Mesothelial cell of epicardium (in vitro differentiated cells): ENCODE data around the gene HYAL1. TPM values are rescaled to one million over a fixed set of nuclear protein-coding genes. Genes with fewer than 3 reads are reported as not detected.

Experiments
- DNase-seq, 2 experiments: peaks; one replicate each; pipeline ENCODE4 v3.0.0; 2021; ENCODE audit warnings: low spot score in 2 of 2; ENCODE audit not compliant: unreplicated experiment in 2 of 2
- H3K27ac Mint-ChIP-seq: 2 replicates; pipeline ENCODE4 v1.8.0; 2021; ENCODE audit warnings: mixed read lengths
- H3K27me3 Mint-ChIP-seq: 2 replicates; pipeline ENCODE4 v1.8.0; 2021; ENCODE audit warnings: low read depth, mixed read lengths
- H3K36me3 Mint-ChIP-seq: 2 replicates; pipeline ENCODE4 v1.8.0; 2021; ENCODE audit warnings: mixed read lengths
- H3K4me1 Mint-ChIP-seq: 2 replicates; pipeline ENCODE4 v1.8.0; 2021; ENCODE audit warnings: mixed read lengths
- H3K4me3 Mint-ChIP-seq: 2 replicates; pipeline ENCODE4 v1.8.0; 2021; ENCODE audit warnings: mild to moderate bottlenecking, moderate library complexity, mixed read lengths
- H3K9me3 Mint-ChIP-seq: 2 replicates; pipeline ENCODE4 v1.8.0; 2021; ENCODE audit warnings: mixed read lengths
- total RNA-seq: library from RNA; stranded (reverse); gene quantifications from 3 replicates; pipeline ENCODE4 v1.2.1, GENCODE V29; 2021
- TF ChIP-seq, protein P1 (sequence below): fragments of 200-600 bp; sonication (generic); IDR thresholded peaks from one replicate; pipeline ENCODE4 v1.5.0; 2021; ENCODE audit warnings: antibody characterized with exemption; ENCODE audit not compliant: unreplicated experiment

Gene HYAL1
- total RNA-seq, 1 donor from 2014 or later = 2.7 TPM

DNA sequence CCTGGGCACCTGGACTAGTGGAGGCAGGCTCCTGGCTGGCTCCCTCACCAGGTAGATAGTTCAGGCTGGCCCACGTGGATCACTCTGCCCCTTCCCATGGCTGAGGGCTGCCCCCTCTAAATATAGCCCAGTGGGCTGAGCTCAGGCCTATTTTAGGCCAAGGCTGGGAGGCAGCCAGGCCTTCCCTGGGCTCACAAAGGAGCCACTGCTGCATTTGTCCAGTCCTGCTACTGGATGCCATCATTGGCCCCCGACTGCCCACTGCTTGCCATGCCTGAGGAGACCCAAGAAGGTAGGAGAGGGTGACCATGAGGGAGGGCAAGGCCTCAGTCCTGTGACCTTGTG lies 24.5 kb downstream of the HYAL1 start, which contains the start of gene LSMEM2:
LSMEM2 (plus strand) TSS at position 208 of the 345 bp plus-strand sequence; CDS start at position 235, 27 bp downstream.
- no peak for DNase-seq
- Mint-ChIP-seq H3K27me3 (peaks cover 23% of the 10 kb centered on the region), H3K4me3 (no peak within 1 kb of the TSS), H3K4me1 (peaks cover 4% of the 10 kb centered on the region), H3K27ac (no peak within 1 kb of the TSS), H3K9me3 (no peaks in the 10 kb centered on the region), H3K36me3 (peaks cover 13% of the 10 kb centered on the region)
- TF ChIP-seq, protein P1, sequence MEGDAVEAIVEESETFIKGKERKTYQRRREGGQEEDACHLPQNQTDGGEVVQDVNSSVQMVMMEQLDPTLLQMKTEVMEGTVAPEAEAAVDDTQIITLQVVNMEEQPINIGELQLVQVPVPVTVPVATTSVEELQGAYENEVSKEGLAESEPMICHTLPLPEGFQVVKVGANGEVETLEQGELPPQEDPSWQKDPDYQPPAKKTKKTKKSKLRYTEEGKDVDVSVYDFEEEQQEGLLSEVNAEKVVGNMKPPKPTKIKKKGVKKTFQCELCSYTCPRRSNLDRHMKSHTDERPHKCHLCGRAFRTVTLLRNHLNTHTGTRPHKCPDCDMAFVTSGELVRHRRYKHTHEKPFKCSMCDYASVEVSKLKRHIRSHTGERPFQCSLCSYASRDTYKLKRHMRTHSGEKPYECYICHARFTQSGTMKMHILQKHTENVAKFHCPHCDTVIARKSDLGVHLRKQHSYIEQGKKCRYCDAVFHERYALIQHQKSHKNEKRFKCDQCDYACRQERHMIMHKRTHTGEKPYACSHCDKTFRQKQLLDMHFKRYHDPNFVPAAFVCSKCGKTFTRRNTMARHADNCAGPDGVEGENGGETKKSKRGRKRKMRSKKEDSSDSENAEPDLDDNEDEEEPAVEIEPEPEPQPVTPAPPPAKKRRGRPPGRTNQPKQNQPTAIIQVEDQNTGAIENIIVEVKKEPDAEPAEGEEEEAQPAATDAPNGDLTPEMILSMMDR = no peak

DNA sequence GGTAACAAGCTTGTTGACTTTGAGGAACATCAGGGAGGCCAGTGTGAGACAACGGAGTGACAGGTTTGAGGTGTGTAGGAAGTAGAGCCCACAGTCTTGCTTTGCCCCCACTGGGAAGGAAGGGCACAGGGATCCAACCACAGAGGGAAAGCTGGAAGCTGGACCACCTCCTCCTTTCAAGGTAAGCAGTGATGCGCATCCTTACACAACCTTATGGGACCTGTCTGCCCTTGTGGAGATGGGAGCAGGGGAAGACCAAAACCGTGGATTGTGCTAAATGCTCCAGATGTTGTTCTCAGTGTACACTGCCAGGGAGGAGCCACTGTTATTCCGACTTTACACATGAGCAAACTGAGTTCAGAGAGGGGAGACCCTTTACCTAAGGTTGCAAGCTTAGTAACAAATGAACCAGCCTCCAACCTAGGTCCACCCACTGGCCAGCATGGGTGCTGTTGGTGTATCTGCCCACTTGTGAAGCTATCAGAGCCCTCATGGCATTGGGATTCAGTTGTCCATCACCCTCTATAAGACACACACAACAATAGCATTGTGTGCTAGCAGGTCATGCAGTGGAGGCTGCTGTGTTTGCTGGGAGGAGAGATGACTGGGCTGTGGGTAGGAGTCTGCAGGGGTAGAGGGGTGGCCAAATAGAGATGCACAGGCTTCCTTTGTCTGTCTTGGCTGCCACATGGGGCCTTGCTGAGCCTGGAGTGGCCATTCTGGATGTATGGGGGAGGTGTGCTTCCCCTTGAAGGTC lies 25.1 kb downstream of the HYAL1 start:
- peaks cover 25% of the 10 kb centered on the region for H3K27me3 Mint-ChIP-seq
- H3K9me3 Mint-ChIP-seq = no peaks in the 10 kb centered on the region
- no peak for DNase-seq
- H3K4me3 Mint-ChIP-seq = no peak overlapping the region
- peaks cover 13% of the 10 kb centered on the region for H3K36me3 Mint-ChIP-seq
- peaks cover 5% of the 10 kb centered on the region for H3K4me1 Mint-ChIP-seq
- TF ChIP-seq, protein P1 = no peak
- no peak overlapping the region for H3K27ac Mint-ChIP-seq

DNA sequence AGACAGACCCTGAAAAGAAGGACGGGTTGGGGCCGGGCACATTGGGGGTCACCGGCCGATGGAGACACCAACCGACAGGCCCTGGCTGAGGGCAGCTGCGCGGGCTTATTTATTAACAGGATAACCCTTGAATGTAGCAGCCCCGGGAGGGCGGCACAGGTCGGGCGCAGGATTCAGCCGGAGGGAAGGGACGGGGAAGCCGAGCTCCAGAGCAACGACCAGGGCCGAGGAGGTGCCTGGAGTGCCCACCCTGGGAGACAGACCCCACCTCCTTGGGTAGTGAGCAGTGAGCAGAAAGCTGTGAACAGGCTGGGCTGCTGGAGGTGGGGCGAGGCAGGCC lies 26.6 kb downstream of the HYAL1 start:
- Mint-ChIP-seq H3K4me3 (no peak overlapping the region), H3K27me3 (peaks cover 29% of the 10 kb centered on the region)
- TF ChIP-seq, protein P1 = no peak

DNA sequence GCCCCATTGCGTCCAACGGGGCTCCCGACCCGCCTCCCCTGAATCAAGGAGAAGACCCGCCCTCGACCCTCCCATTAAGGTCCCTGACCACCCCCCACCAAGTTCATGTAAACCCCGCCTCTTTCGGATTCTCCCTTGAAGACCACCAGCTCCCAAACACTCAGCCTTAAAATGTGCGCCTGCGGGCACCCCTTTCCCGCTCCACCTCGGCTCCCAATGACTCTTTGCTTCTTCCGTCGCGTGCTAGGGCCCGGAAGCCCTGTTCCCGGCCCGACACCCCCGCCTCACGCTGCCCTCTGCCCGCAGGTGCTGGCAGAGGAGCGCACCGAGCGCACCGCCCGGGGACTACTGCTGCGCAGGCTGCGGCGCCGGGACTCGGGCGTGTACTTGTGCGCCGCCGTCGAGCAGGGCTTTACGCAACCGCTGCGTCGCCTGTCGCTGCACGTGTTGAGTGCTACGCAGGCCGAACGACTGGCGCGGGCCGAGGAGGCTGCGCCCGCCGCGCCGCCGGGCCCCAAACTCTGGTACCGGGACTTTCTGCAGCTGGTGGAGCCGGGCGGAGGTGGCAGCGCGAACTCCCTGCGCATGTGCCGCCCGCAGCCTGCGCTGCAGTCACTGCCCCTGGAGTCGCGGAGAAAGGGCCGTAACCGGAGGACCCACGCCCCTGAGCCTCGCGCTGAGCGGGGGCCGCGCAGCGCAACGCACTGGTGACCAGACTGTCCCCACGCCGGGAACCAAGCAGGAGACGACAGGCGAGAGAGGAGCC lies 27.2 kb downstream of the HYAL1 start:
- Mint-ChIP-seq H3K27me3 (peaks cover 29% of the 10 kb centered on the region), H3K27ac (no peak overlapping the region), H3K36me3 (peaks cover 15% of the 10 kb centered on the region), H3K9me3 (no peaks in the 10 kb centered on the region), H3K4me1 (peaks cover 19% of the 10 kb centered on the region), H3K4me3 (no peak overlapping the region)
- TF ChIP-seq, protein P1 = no peak
- DNase-seq = no peak

More for the DNA sequence above, 26.6 kb downstream of the HYAL1 start:
- no peak for DNase-seq
- Mint-ChIP-seq H3K36me3 (peaks cover 15% of the 10 kb centered on the region), H3K27ac (no peak overlapping the region), H3K9me3 (no peaks in the 10 kb centered on the region), H3K4me1 (peaks cover 13% of the 10 kb centered on the region)

DNA sequence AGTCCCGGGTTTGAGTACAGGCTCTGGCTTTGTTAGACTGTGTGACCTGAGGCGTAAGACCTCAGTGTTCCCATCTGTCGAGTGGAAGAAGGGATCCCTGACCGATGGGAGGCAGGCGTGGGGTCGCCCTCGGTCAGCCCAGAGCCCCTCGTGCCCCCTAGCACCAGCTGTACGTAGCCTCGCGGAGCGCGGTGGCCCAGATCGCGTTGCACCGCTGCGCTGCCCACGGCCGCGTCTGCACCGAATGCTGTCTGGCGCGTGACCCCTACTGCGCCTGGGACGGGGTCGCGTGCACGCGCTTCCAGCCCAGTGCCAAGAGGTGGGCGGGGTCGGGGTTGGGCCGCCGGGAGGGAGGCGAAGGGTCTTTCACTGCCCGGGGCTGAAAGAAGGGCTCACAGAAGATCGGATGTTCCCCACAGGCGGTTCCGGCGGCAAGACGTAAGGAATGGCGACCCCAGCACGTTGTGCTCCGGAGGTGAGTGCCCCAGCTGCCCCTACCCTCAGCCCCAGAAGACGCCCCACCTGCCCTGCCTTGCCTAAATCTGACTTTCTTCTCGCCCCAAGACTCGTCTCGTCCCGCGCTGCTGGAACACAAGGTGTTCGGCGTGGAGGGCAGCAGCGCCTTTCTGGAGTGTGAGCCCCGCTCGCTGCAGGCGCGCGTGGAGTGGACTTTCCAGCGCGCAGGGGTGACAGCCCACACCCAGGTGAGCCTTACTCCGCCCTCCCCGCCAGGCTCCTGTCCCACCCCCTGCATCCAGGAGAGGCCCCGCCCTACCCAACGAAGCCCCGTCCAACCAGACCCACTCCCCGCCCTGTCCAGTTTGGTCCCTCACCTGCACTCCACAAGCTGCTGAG lies 28.0 kb downstream of the HYAL1 start:
- peaks cover 15% of the 10 kb centered on the region for H3K36me3 Mint-ChIP-seq
- TF ChIP-seq, protein P1 = no peak
- DNase-seq = no peak
- H3K4me1 Mint-ChIP-seq = peaks cover 27% of the 10 kb centered on the region
- H3K27me3 Mint-ChIP-seq = peaks cover 29% of the 10 kb centered on the region
- H3K9me3 Mint-ChIP-seq = no peaks in the 10 kb centered on the region
- no peak overlapping the region for H3K27ac Mint-ChIP-seq
- H3K4me3 Mint-ChIP-seq = no peak overlapping the region
